Endothelial cell (in vitro differentiated cells): ENCODE measurements around the gene INTS3. TPM values are rescaled to one million over a fixed set of nuclear protein-coding genes. Genes with fewer than 3 reads are reported as not detected.

Experiments
- DNase-seq: peaks from one replicate; pipeline ENCODE4 v3.0.0; 2021; ENCODE audit warnings: low spot score
- H3K27ac Mint-ChIP-seq: one replicate; pipeline ENCODE4 v1.8.0; 2021; ENCODE audit warnings: mixed read lengths, inconsistent platforms; ENCODE audit not compliant: unreplicated experiment
- H3K27me3 Mint-ChIP-seq: one replicate; pipeline ENCODE4 v1.8.0; 2021; ENCODE audit warnings: mild to moderate bottlenecking, moderate library complexity, mixed read lengths, inconsistent platforms; ENCODE audit not compliant: unreplicated experiment
- H3K36me3 Mint-ChIP-seq: one replicate; pipeline ENCODE4 v1.8.0; 2021; ENCODE audit warnings: mild to moderate bottlenecking, low read depth, mixed read lengths, inconsistent platforms; ENCODE audit not compliant: unreplicated experiment
- H3K4me1 Mint-ChIP-seq: one replicate; pipeline ENCODE4 v1.8.0; 2021; ENCODE audit warnings: mild to moderate bottlenecking, mixed read lengths, inconsistent platforms; ENCODE audit not compliant: unreplicated experiment
- H3K4me3 Mint-ChIP-seq: one replicate; pipeline ENCODE4 v1.8.0; 2021; ENCODE audit warnings: mild to moderate bottlenecking, mixed read lengths, inconsistent platforms; ENCODE audit not compliant: unreplicated experiment
- H3K9me3 Mint-ChIP-seq: one replicate; pipeline ENCODE4 v1.8.0; 2021; ENCODE audit warnings: mixed read lengths, inconsistent platforms; ENCODE audit not compliant: unreplicated experiment
- CTCF ChIP-seq: fragments of 200-600 bp; sonication (generic); IDR thresholded peaks from one replicate; pipeline ENCODE4 v1.5.0; 2021; ENCODE audit warnings: antibody characterized with exemption; ENCODE audit not compliant: unreplicated experiment
- total RNA-seq: library from RNA; stranded (reverse); fragmentation: NEBNext Ultra II Directional; extraction: Animal tissue kit (Norgen Biotek cat#: 25700); gene quantifications from one replicate; pipeline ENCODE4 v1.2.1, GENCODE V29; 2021; ENCODE audit not compliant: unreplicated experiment

Gene INTS3
- total RNA-seq, 1 donor from 2014 or later, result 69.4 TPM

GRCh38 chr1:153769221-153769620 lies 41.4 kb downstream of the INTS3 start:
- H3K27me3 Mint-ChIP-seq, result peaks cover 3% of the 10 kb centered on the region
- no peak for TF ChIP-seq CTCF
- peaks cover 43% of the 10 kb centered on the region for H3K36me3 Mint-ChIP-seq
- H3K27ac Mint-ChIP-seq, result peak overlapping the region; percentile 76
- peaks cover 63% of the 10 kb centered on the region for H3K4me1 Mint-ChIP-seq
- H3K4me3 Mint-ChIP-seq, result peak overlapping the region; percentile 38
- H3K9me3 Mint-ChIP-seq, result no peaks in the 10 kb centered on the region
- DNase-seq, result no peak

DNA sequence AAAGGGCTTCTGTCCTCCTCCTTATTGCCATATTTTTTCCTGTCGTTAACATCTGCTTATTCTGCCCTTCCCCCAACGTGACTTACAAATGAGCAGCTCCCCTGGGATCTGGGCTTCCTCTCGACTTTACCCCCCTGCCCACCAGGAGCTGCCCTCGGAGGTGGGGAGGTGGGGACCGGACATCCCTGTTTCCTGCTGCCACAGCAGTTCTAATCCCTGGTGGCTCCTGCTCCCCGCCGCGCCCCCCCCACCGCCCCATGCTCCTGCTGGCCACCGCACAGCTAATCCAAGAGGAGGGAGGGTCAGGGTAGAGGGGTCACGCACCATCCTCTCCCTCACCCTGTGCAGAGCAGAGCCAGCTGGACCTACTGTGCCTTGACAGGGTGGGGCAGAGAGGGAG lies 42.9 kb downstream of the INTS3 start:
- H3K4me3 Mint-ChIP-seq, result peak overlapping the region; percentile 56
- peaks cover 64% of the 10 kb centered on the region for H3K4me1 Mint-ChIP-seq
- peaks cover 34% of the 10 kb centered on the region for H3K36me3 Mint-ChIP-seq
- peaks cover 3% of the 10 kb centered on the region for H3K27me3 Mint-ChIP-seq
- TF ChIP-seq CTCF, result no peak
- H3K27ac Mint-ChIP-seq, result peak overlapping the region; percentile 90
- no peak for DNase-seq
- H3K9me3 Mint-ChIP-seq, result no peaks in the 10 kb centered on the region

DNA sequence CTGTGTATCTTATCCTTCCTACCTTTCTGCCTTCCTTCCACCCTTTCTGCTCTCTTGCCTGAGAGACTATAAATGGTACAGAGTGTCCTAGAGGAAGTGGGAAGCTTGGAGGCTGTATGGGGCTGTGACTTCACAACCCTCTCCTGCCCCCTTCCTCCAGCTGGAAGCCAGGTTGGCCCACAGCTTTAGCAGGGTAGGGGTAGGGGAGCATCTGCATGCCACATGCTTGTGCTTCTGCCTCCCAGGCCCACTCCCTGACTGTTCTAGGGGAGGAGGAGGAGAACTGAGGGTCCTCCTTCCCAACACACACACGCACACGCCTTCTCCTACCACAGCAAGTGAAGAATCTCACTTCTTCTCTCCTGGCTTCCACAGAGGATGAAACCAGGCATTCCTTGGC lies 43.4 kb downstream of the INTS3 start:
- H3K36me3 Mint-ChIP-seq, result peaks cover 32% of the 10 kb centered on the region
- H3K4me3 Mint-ChIP-seq, result no peak overlapping the region
- no peak for TF ChIP-seq CTCF

GRCh38 chr1:153771841-153772593 lies 44.2 kb downstream of the INTS3 start:
- no peaks in the 10 kb centered on the region for H3K9me3 Mint-ChIP-seq
- H3K36me3 Mint-ChIP-seq, result peaks cover 35% of the 10 kb centered on the region
- peak; percentile 77 for DNase-seq

More for the DNA sequence above, 43.4 kb downstream of the INTS3 start:
- H3K27ac Mint-ChIP-seq, result peak overlapping the region; percentile 90
- H3K4me1 Mint-ChIP-seq, result peaks cover 64% of the 10 kb centered on the region
- no peak for DNase-seq
- no peaks in the 10 kb centered on the region for H3K9me3 Mint-ChIP-seq
- H3K27me3 Mint-ChIP-seq, result peaks cover 6% of the 10 kb centered on the region

More at GRCh38 chr1:153771841-153772593, 44.2 kb downstream of the INTS3 start:
- Mint-ChIP-seq H3K27me3 (peaks cover 10% of the 10 kb centered on the region), H3K4me1 (peaks cover 71% of the 10 kb centered on the region), H3K27ac (peak overlapping the region; percentile 74), H3K4me3 (no peak overlapping the region)
- TF ChIP-seq CTCF, result peak; percentile 69
